GM21381 (cell line): ENCODE data around the gene MEOX1.

Experiments
- ATAC-seq: cut with Tn5 transposase; IDR thresholded peaks from one replicate; pipeline ENCODE4 v1.9.1; 2021; ENCODE audit warnings: mild to moderate bottlenecking, moderate library complexity; ENCODE audit not compliant: unreplicated experiment

The MEOX1 gene

GRCh38 chr17:43659823-43660617 lies 1.7 kb downstream of the MEOX1 start:
- ATAC-seq: no peak

DNA sequence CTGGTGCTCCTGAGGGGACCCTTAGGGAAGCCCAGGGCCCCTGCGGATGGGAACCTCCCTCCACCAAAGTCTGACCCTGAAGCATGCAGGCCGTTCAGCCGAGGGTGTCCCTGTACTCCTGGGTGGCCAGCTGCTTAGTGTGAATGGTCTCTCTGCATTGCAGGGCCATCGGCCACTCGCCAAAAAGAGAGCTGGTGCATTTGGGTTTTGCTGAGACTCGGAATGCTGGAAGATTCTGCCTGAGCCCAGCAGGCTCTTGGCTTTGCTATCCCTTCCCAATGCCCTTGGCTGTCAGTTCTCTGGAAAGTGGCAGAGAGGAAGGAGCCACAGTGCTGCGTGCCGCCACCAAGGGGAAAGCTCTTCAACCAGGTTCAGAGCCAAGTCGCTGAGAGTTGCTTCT lies 2.8 kb downstream of the MEOX1 start:
- no peak for ATAC-seq

- ATAC-seq: no peak
Observed at GRCh38 chr17:43655693-43656255, 5.9 kb downstream of the MEOX1 start.

DNA sequence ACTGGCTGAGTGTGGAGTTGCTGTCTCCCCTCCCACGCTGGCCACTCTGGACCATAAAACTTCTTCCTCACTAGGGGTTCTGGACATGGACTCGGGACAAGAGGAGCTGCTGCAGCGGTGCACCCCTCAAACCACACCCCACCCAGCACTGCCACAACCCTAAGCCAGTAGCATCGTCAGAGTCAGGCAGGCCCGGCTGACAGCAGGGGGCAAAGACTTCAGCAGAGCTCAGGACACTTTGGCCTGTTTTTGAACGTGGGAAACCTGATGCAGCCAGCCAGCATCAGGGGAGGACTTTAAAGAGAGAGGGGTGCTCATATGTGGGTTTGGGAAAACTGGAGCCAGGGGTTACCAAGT lies 9.6 kb downstream of the MEOX1 start:
- ATAC-seq: no peak

GRCh38 chr17:43650471-43650870 lies 11.3 kb downstream of the MEOX1 start:
- ATAC-seq: no peak

DNA sequence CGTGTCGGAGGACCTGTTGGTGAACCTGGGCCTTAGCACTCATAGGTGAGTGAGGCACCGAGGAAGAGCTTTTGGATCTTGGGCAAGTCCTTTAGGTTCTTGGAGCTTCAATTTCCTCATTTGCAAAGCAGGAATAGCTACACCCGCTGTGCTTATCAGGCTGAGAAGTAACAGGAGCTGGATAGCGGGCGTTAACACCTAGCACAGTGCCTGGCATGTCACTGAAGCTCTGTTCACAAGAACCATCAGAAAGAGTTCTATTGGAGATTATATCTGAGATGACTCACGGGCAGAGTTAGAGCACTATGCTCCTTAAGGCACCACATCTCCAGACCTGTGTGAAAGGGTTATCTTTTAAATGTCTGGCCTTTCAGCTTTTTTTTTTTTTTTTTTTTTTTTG lies 12.8 kb downstream of the MEOX1 start:
- ATAC-seq: no peak

DNA sequence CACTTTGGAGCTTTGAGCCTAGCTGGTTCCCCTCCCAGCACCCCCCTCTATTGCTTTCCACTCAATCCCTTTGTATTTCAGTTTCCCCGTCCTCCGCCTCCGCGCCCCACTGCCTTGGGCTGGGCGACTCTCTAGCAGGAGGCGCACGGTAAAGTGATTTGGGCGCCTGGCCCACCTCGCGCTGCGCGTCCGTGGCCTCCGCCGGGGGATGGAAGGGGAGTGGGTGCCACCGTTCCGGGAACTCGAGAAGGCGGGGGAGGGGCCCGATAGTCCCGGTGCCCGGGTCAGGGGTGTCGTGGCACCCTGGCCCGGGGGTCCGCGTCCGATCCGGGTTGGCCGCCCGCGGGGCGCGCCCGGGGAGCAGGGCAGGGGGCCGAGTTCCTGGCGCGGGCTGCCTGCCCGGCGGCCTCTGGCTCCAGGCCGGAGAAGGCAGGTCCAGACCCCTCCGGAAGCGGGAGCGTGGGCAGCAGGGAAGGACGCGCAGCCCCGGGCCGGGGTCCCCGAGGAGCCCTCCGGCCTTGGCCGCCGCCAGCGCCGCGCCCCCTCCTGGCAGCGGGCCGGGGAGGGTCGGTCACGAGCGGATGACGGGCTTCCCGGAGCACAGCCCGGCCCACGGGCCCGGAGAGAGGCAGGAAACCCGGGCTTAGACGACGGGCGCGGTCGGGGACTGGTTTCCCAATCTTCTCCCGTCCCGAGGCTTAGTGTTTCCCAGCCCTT lies 15.8 kb downstream of the MEOX1 start:
- ATAC-seq: no peak

DNA sequence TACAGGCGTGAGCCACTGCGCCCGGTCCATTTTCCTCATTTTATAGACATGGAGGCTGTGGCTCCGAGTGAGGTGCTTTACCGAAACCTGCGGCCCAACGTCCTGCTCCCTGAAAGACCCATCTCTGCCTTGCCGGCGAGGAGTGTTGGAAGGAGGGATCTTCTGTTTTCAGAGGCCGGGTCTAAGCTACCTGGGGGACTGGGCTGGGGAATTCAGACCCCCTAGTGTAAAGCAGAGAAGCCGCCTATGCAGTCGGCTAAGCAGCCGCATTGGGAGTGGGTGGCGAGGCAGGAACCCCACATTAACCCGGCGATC lies 16.3 kb downstream of the MEOX1 start:
- ATAC-seq: no peak

GRCh38 chr17:43644081-43644480 lies 17.6 kb downstream of the MEOX1 start:
- ATAC-seq: no peak

DNA sequence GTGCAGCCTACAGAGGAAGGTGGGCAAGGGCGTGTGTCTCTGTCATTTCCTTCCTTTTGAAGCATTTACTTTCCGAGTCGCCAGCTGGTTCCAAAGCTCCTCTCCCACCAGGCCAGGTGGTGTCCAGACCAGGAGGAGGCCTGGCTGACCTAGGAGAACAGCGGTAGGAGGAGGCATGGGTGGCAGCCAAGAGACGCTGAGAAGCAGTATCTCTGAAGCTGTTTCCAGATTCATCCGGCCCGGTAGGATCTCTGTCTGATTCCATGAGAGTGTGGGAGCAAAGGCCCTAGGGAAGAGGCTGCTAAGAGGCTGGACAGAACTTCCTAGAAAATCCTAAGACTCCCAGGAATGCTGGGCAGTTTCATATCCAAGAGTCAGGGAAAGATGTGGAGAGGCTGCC lies 20.3 kb downstream of the MEOX1 start:
- ATAC-seq: no peak

- no peak for ATAC-seq
Observed at GRCh38 chr17:43640491-43641252, 21.1 kb downstream of the MEOX1 start.

DNA sequence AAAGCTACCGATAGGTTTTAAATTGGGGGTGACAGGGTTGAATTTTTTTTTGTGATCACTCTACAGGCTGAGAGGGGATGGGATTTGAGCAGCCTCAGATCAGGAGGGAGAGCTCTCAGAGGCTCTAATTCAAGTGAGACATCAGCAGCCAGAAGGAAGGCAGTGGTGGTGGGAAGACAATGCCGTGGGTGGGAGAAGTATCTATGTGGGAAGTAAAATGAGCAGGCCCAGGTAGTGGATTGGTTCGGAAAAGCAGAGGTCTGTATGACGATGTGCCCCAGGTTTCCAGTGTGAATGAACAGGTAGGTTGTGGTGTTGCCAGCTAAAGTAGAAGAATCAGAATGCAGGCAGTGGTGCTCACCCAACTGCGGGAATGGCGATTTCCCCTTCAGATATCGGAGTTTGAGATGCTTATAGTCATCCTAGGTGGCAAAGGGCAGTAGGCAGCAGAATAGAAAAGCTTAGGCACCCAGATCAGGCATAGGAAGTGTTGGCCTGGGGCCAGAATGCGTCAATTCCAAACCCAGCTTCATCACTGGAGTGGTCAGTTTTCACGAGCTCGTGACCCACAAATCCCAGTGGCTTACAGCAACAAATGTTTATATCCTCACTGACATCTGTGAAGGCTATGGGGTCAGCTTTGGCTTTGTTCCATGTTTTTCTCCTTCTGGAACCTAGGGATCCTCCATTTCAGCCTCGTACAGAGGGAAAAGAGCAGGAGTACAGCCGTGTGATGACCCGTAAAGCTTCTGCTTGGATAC lies 24.0 kb downstream of the MEOX1 start:
- no peak for ATAC-seq

DNA sequence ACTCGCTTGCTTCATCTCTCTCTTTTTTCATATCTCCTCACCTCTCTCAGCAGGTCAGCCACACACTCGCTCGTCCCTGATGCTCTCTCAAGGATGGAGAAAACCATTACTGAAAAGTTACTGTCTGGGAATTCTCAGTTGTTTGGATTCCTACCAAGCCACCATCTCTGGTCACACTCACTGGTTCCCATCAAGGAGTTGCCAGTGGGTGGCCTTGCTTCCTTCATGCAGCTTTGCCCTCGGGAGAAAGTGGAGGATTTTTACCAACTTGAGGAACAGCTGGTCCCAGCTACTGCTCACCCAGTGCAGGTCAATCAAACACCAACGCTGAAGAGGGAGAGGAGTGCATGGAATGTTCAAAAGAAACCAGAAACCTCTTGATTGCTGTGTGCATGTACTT lies 25.3 kb downstream of the MEOX1 start:
- no peak for ATAC-seq

GRCh38 chr17:43634591-43635125 lies 27.1 kb downstream of the MEOX1 start:
- no peak for ATAC-seq

DNA sequence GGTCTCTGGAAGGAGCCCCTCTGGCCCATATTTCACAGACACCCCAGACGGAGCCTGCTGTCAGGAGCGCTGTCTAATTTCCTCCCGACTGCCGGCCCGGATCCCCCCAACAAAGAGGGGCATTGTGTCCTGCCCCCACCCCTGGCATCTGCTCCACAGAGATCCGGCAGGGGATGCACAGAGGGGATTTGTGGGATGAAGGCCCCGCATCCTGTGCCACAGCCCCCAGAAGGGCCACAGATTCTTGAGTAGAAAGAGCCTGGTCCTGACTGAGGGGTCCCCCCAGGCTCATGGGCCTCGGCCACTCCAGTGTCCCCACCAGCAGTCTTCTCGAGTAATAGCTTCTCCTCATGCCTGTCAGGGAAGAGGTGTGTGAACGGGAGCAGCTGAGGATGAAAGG lies 29.5 kb downstream of the MEOX1 start:
- no peak for ATAC-seq

DNA sequence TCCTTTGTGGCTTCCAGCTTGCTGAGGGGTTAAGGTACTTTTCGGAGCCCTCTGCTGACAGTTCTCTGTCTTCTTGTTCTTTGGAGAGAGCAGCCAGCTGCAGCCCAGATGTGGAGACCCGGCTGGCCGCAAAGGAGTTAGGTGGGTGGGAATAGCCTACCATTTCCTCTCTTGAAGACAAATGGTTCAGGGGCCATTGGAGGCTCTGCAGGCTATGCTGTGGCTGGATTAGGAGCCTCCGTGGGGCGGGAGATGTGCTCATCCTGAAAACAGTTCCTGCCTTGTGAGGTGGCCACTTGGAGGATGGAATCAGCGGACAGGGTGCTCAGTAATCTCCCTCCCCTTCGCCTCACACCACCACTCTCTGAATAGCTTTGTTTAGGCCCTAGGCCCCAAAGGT lies 30.3 kb downstream of the MEOX1 start:
- no peak for ATAC-seq

GRCh38 chr17:43628089-43628650 lies 33.6 kb downstream of the MEOX1 start:
- ATAC-seq: no peak

- ATAC-seq: no peak
Observed at GRCh38 chr17:43627653-43628052, 34.1 kb downstream of the MEOX1 start.

- no peak for ATAC-seq
Observed at GRCh38 chr17:43626023-43626422, 35.7 kb downstream of the MEOX1 start.

- no peak for ATAC-seq
Observed at GRCh38 chr17:43625606-43626005, 36.1 kb downstream of the MEOX1 start.
